ENCODE results near the gene RAB33A. TPM values are rescaled to one million over a fixed set of nuclear protein-coding genes. Genes with fewer than 3 reads are reported as not detected.

RAB33A gene
- total RNA-seq, 2 experiments from 2014 or later: 0.68 to 0.92 TPM

DNA sequence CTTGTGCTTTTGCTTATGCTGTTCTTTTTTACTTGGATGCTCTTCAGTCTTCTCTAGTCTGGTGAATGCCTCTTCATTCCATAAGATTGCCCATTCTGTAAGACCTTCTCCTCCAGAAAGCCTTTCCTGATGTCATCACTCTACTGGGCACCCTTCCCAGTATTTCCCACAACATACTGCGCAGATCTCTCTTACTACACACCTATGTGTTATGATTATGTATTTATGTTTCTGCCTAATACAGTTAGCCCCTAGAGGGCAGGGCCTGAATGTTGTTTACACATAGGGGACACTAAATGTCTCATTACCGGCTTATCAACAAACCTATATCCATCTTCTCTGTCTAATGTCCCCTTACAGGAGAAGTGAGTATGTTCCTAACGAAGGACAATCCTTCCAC is 27.3 kb upstream of the RAB33A start:
- Histone ChIP-seq H3K36me3 (ENCODE audit: insufficient read depth, low read length) (peaks cover 77% of the 10 kb centered on the region), H3K9me2 (ENCODE audit: insufficient read depth, low read length) (no peaks in the 10 kb centered on the region), H4K20me1 (ENCODE audit: insufficient read depth, low read length) (no peaks in the 10 kb centered on the region), H3K27ac (ENCODE audit: low read depth, low read length, poor library complexity, severe bottlenecking) (no peak overlapping the region), H2AFZ (ENCODE audit: low read length) (no peak overlapping the region), H3K4me1 (ENCODE audit: insufficient read depth, low read length, poor library complexity, severe bottlenecking) (no peaks in the 10 kb centered on the region), H3K79me2 (ENCODE audit: insufficient read depth, low read depth, low read length) (no peaks in the 10 kb centered on the region), H3K9me3 (ENCODE audit: low read length) (no peaks in the 10 kb centered on the region), H3K4me2 (ENCODE audit: low read length) (no peak overlapping the region), H3K4me3 (ENCODE audit: low read depth, low read length, poor library complexity, severe bottlenecking) (no peak overlapping the region)
- CTCF ChIA-PET (ENCODE audit: unreplicated experiment): interaction anchor here (1.1 kb wide), 1 partner anchor 60 kb away, joined by 3 read pairs; no protein-coding TSS in a partner anchor
- POLR2A ChIA-PET: no interaction called here
- no peak for DNase-seq (ENCODE audit: low spot score)
- TSS peak; percentile 37 for BruUV-seq (replicated peaks)
- intact Hi-C loops (cut with micrococcal nuclease; ENCODE audit: unreplicated experiment): no loop called here
- TF ChIP-seq, protein P1, sequence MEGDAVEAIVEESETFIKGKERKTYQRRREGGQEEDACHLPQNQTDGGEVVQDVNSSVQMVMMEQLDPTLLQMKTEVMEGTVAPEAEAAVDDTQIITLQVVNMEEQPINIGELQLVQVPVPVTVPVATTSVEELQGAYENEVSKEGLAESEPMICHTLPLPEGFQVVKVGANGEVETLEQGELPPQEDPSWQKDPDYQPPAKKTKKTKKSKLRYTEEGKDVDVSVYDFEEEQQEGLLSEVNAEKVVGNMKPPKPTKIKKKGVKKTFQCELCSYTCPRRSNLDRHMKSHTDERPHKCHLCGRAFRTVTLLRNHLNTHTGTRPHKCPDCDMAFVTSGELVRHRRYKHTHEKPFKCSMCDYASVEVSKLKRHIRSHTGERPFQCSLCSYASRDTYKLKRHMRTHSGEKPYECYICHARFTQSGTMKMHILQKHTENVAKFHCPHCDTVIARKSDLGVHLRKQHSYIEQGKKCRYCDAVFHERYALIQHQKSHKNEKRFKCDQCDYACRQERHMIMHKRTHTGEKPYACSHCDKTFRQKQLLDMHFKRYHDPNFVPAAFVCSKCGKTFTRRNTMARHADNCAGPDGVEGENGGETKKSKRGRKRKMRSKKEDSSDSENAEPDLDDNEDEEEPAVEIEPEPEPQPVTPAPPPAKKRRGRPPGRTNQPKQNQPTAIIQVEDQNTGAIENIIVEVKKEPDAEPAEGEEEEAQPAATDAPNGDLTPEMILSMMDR (conservative IDR thresholded peaks at IDR 0.05; ENCODE audit: low read length): peak; percentile 46
- no peak for TF ChIP-seq EZH2phosphoT487 (IDR thresholded peaks at IDR 0.05; ENCODE audit: borderline replicate concordance, low read depth, low read length)

GRCh38 chrX:130145123-130145522 is 26.6 kb upstream of the RAB33A start:
- Histone ChIP-seq H3K79me2 (ENCODE audit: insufficient read depth, low read depth, low read length) (no peaks in the 10 kb centered on the region), H3K9me3 (ENCODE audit: low read length) (no peaks in the 10 kb centered on the region), H3K27ac (ENCODE audit: low read depth, low read length, poor library complexity, severe bottlenecking) (no peak overlapping the region), H2AFZ (ENCODE audit: low read length) (no peak overlapping the region), H3K4me1 (ENCODE audit: insufficient read depth, low read length, poor library complexity, severe bottlenecking) (no peaks in the 10 kb centered on the region), H3K36me3 (ENCODE audit: insufficient read depth, low read length) (peaks cover 72% of the 10 kb centered on the region), H3K4me2 (ENCODE audit: low read length) (no peak overlapping the region), H3K4me3 (ENCODE audit: low read depth, low read length, poor library complexity, severe bottlenecking) (no peak overlapping the region), H3K9me2 (ENCODE audit: insufficient read depth, low read length) (no peaks in the 10 kb centered on the region), H4K20me1 (ENCODE audit: insufficient read depth, low read length) (no peaks in the 10 kb centered on the region)
- intact Hi-C loops (cut with micrococcal nuclease; ENCODE audit: unreplicated experiment): no loop called here
- ChIA-PET POLR2A (no interaction called here), CTCF (ENCODE audit: unreplicated experiment) (interaction anchor here (0.8 kb wide), 1 partner anchor 11 kb away, joined by 3 read pairs; no protein-coding TSS in a partner anchor)
- no TSS peak for BruUV-seq (replicated peaks)
- no peak for DNase-seq (ENCODE audit: low spot score)
- TF ChIP-seq, protein P1 (conservative IDR thresholded peaks at IDR 0.05; ENCODE audit: low read length): no peak
- no peak for TF ChIP-seq EZH2phosphoT487 (IDR thresholded peaks at IDR 0.05; ENCODE audit: borderline replicate concordance, low read depth, low read length)

DNA sequence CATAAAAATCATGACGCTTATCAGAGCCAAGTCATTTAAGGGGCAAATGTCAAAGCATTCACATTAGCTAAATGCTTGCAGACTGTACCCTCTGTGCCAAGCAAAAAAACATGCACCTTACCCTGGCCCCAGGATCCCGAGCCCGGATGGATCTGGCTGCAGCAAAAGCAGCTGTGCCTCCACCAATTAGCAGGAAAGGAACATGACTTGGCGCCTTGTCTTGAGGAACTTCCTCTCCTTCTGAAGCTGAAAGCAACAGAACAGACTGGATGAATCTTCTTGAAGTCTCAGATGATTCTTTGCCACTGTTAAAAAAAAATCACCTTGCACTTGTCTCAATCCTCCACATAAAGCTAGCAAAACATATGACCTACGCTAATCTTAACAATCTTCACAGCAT is 24.1 kb upstream of the RAB33A start:
- H3K4me3 ChIP-seq (ENCODE audit: low read depth, low read length, poor library complexity, severe bottlenecking): no peak overlapping the region
- H3K79me2 ChIP-seq (ENCODE audit: insufficient read depth, low read depth, low read length): no peaks in the 10 kb centered on the region
- H3K9me2 ChIP-seq (ENCODE audit: insufficient read depth, low read length): no peaks in the 10 kb centered on the region
- no peaks in the 10 kb centered on the region for H4K20me1 ChIP-seq (ENCODE audit: insufficient read depth, low read length)
- intact Hi-C loops (cut with micrococcal nuclease; ENCODE audit: unreplicated experiment): no loop called here
- no peaks in the 10 kb centered on the region for H3K9me3 ChIP-seq (ENCODE audit: low read length)
- H2AFZ ChIP-seq (ENCODE audit: low read length): no peak overlapping the region
- DNase-seq (ENCODE audit: low spot score): no peak
- ChIA-PET POLR2A (interaction anchor here (1.0 kb wide), 1 partner anchor 10 kb away, joined by 4 read pairs; no protein-coding TSS in a partner anchor), CTCF (ENCODE audit: unreplicated experiment) (no interaction called here)
- no TSS peak for BruUV-seq (replicated peaks)
- no peak overlapping the region for H3K27ac ChIP-seq (ENCODE audit: low read depth, low read length, poor library complexity, severe bottlenecking)
- H3K4me2 ChIP-seq (ENCODE audit: low read length): no peak overlapping the region
- peaks cover 67% of the 10 kb centered on the region for H3K36me3 ChIP-seq (ENCODE audit: insufficient read depth, low read length)
- no peaks in the 10 kb centered on the region for H3K4me1 ChIP-seq (ENCODE audit: insufficient read depth, low read length, poor library complexity, severe bottlenecking)
- TF ChIP-seq EZH2phosphoT487 (IDR thresholded peaks at IDR 0.05; ENCODE audit: borderline replicate concordance, low read depth, low read length): no peak
- TF ChIP-seq, protein P1 (conservative IDR thresholded peaks at IDR 0.05; ENCODE audit: low read length): no peak

All from OCI-LY7 (cell line).